Measurements from ENCODE around the gene NINJ1. TPM values are rescaled to one million over a fixed set of nuclear protein-coding genes. Genes with fewer than 3 reads are reported as not detected.

NINJ1 gene
- total and polyA plus RNA-seq, 2 donors (not counting 1 experiment from before 2014, with no cell fraction given), result 8.3 to 13.2 TPM

- no peak overlapping the region for H3K9ac ChIP-seq (ENCODE audit: low read length)
- peaks cover 4 to 6% of the 10 kb centered on the region in 2 donors for H3K4me1 ChIP-seq (ENCODE audit: control insufficient read depth in 2 of 2, insufficient read depth in 2 of 2, low read length in 2 of 2)
- TF ChIP-seq CTCF (IDR thresholded peaks at IDR 0.05) (no peak), EZH2 (IDR thresholded peaks at IDR 0.05; ENCODE audit: borderline replicate concordance, insufficient read depth, low read depth, low read length, poor library complexity, severe bottlenecking) (no peak)
- WGBS (ENCODE audit: insufficient coverage), result 88% methylated on average over 13 of the region's 13 CpGs
- Mint-ChIP-seq H3K27me3 (no peaks in the 10 kb centered on the region), H3K4me3 (no peak overlapping the region), H3K9me3 (ENCODE audit: insufficient read depth) (no peaks in the 10 kb centered on the region), H3K27ac (no peak overlapping the region), H3K4me1 (peaks cover 4% of the 10 kb centered on the region)
- no peaks in the 10 kb centered on the region for H3K9me3 ChIP-seq (ENCODE audit: control extremely low read depth in 1 of 3, control insufficient read depth in 2 of 3, insufficient read depth in 1 of 3, low read length in 2 of 3)
- H3K4me3 ChIP-seq (ENCODE audit: control extremely low read depth in 1 of 5, extremely low read depth in 1 of 5, insufficient read depth in 1 of 5, low read depth in 2 of 5, low read length in 4 of 5), result no peak overlapping the region
- POLR2A ChIA-PET, result no interaction called here
- no peak for DNase-seq
- no peaks in the 10 kb centered on the region for H4K20me1 ChIP-seq (ENCODE audit: control insufficient read depth, insufficient read depth, low read length, poor library complexity, severe bottlenecking)
- no peak overlapping the region for H3K4me2 ChIP-seq (replicated peaks; ENCODE audit: low read depth, low read length, poor library complexity, severe bottlenecking)
- no peak overlapping the region for H2AFZ ChIP-seq (ENCODE audit: insufficient read depth, low read depth, low read length, poor library complexity, severe bottlenecking)
- H3K36me3 ChIP-seq (replicated peaks in 1 of 2; ENCODE audit: control extremely low read depth in 1 of 2, control insufficient read depth in 1 of 2, extremely low read depth in 1 of 2, insufficient read depth in 2 of 2, low read length in 1 of 2), result no peaks in the 10 kb centered on the region
- ATAC-seq (ENCODE audit: low read depth), result no peak
- H3K79me2 ChIP-seq (ENCODE audit: control insufficient read depth, insufficient read depth, low read length), result no peaks in the 10 kb centered on the region
- no peak overlapping the region for H3K27ac ChIP-seq (ENCODE audit: low read length in 2 of 2)
- intact Hi-C loops (cut with micrococcal nuclease), result loop anchor here (5.0 kb wide), 1 partner anchor 1048 kb away; no protein-coding TSS in a partner anchor
- CTCF ChIA-PET, result interaction anchor here (1.4 kb wide), 1 partner anchor 402 kb away, joined by 5 read pairs; no protein-coding TSS in a partner anchor
- H3K27me3 ChIP-seq (replicated peaks in 1 of 4; ENCODE audit: control extremely low read depth in 1 of 4, control insufficient read depth in 3 of 4, insufficient read depth in 4 of 4, low read length in 3 of 4), result peaks cover 0 to 3% (median 0%) of the 10 kb centered on the region in 4 experiments
These were observed 30.0 kb upstream of the NINJ1 start for GRCh38 chr9:93164085-93164484.

GRCh38 chr9:93161786-93162562 lies 27.9 kb upstream of the NINJ1 start:
- Histone ChIP-seq H3K4me2 (replicated peaks; ENCODE audit: low read depth, low read length, poor library complexity, severe bottlenecking) (no peak overlapping the region), H3K4me1 (ENCODE audit: control insufficient read depth in 2 of 2, insufficient read depth in 2 of 2, low read length in 2 of 2) (peaks cover 4 to 6% of the 10 kb centered on the region in 2 donors), H3K9ac (ENCODE audit: low read length) (no peak overlapping the region), H3K4me3 (ENCODE audit: control extremely low read depth in 1 of 5, extremely low read depth in 1 of 5, insufficient read depth in 1 of 5, low read depth in 2 of 5, low read length in 4 of 5) (no peak overlapping the region), H2AFZ (ENCODE audit: insufficient read depth, low read depth, low read length, poor library complexity, severe bottlenecking) (no peak overlapping the region), H3K27ac (ENCODE audit: low read length in 2 of 2) (no peak overlapping the region), H3K27me3 (replicated peaks in 1 of 4; ENCODE audit: control extremely low read depth in 1 of 4, control insufficient read depth in 3 of 4, insufficient read depth in 4 of 4, low read length in 3 of 4) (peaks cover 0 to 3% (median 0%) of the 10 kb centered on the region in 4 experiments), H3K9me3 (ENCODE audit: control extremely low read depth in 1 of 3, control insufficient read depth in 2 of 3, insufficient read depth in 1 of 3, low read length in 2 of 3) (no peaks in the 10 kb centered on the region), H3K36me3 (replicated peaks in 1 of 2; ENCODE audit: control extremely low read depth in 1 of 2, control insufficient read depth in 1 of 2, extremely low read depth in 1 of 2, insufficient read depth in 2 of 2, low read length in 1 of 2) (no peaks in the 10 kb centered on the region), H3K79me2 (ENCODE audit: control insufficient read depth, insufficient read depth, low read length) (no peaks in the 10 kb centered on the region), H4K20me1 (ENCODE audit: control insufficient read depth, insufficient read depth, low read length, poor library complexity, severe bottlenecking) (no peaks in the 10 kb centered on the region)
- Mint-ChIP-seq H3K4me3 (no peak overlapping the region), H3K9me3 (ENCODE audit: insufficient read depth) (no peaks in the 10 kb centered on the region), H3K27ac (no peak overlapping the region), H3K27me3 (no peaks in the 10 kb centered on the region), H3K4me1 (peaks cover 4% of the 10 kb centered on the region)
- TF ChIP-seq EZH2 (IDR thresholded peaks at IDR 0.05; ENCODE audit: borderline replicate concordance, insufficient read depth, low read depth, low read length, poor library complexity, severe bottlenecking) (no peak), CTCF (IDR thresholded peaks at IDR 0.05) (no peak)
- DNase-seq (no peak), ATAC-seq (ENCODE audit: low read depth) (no peak)
- ChIA-PET POLR2A (no interaction called here), CTCF (interaction anchor here (0.6 to 3.8 kb wide), 5 partner anchors 8 to 1049 kb away, joined by 3 to 30 read pairs (median 5); no protein-coding TSS in a partner anchor)
- 95% methylated on average over 8 of the region's 11 CpGs for WGBS (ENCODE audit: insufficient coverage)
- intact Hi-C loops (cut with micrococcal nuclease), result loop anchor here (5.0 kb wide), 1 partner anchor 1050 kb away; no protein-coding TSS in a partner anchor
